Posterior vena cava (tissue), 2 donors: ENCODE measurements around the gene MARCHF2. TPM values are rescaled to one million over a fixed set of nuclear protein-coding genes. Genes with fewer than 3 reads are reported as not detected.
"Not testable (repeated sequence)": the region's sequence is repeated elsewhere in the genome, so short reads cannot be mapped to it uniquely, and the experiment has no call there.

Experiments
- DNase-seq: peaks from one replicate; pipeline ENCODE4 v3.0.0-alpha.2; 2020; ENCODE audit warnings: low spot score
- intact Hi-C, 2 donors: fragments of 100-400 bp; cut with DNase I; formaldehyde crosslinking; loops; one replicate each; pipeline versions ENCODE4 v1.14.1 to v1.14.2; 2022 to 2023
- total RNA-seq, 2 donors: library from RNA; stranded (reverse); fragmentation: NEBNext Ultra II Directional; extraction: Animal tissue kit (Norgen Biotek cat#: 25700); gene quantifications; one replicate each; pipeline ENCODE4 v1.2.1, GENCODE V29; 2021
- donor health status: DM: yes; HTN: yes; CAD: no.
- donor health status: DM: yes; HTN: yes; CAD: no.

Gene MARCHF2
- total RNA-seq, 2 donors from 2014 or later: 50.3 to 57.6 TPM

DNA sequence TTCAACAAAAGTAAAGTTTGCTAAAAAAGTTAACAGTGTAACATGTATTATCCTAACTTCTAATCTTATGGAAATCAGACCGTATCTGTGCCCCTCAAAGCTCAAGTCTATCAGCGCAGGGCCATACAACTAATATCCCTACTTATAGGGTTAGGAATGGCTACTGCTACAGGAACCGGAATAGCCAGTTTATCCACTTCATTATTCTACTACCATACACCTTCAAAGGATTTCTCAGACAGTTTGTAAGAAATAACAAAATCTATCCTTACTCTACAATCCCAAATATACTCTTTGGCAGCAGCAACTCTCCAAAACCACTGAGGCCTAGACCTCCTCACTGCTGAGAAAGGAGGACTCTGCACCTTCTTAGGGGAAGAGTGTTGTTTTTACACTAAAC, 27.5 kb upstream of the MARCHF2 start:
- intact Hi-C loops, DNase-seq: not testable (repeated sequence)

DNA sequence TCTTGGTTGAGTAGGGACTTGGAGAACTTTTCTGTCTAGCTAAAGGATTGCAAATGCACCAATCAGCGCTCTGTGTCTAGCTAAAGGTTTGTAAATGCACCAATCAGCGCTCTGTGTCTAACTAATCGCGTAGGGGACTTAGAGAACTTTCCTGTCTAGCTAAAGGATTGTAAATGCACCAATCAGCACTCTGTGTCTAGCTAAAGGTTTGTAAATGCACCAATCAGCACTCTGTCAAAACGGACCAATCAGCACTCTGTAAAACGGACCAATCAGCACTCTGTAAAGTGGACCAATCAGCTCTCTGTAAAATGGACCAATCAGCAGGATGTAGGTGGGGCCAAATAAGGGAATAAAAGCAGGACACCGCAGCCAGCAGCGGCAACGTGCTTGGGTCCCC, 26.7 kb upstream of the MARCHF2 start:
- not testable (repeated sequence) for DNase-seq

DNA sequence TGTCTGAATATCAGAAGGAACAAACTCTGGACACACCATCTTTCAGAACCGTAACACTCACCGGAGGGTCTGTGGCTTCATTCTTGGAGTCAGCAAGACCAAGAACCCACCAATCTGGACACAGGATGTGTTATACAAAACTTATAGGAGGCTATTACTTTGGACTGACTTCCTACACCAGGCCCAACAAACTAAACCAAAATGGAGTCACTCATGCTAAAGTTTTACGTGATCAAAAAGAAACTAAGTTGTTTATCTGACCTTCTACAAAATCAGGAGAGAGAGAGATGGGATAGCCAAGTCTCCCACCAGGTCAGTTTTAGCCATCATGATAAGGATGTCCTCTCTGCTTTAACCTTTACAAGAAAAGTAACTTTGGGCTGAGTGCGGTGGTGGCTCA, 26.1 kb upstream of the MARCHF2 start:
- no peak for DNase-seq
- intact Hi-C loops: no loop called here

More for the DNA sequence above, 26.7 kb upstream of the MARCHF2 start:
- intact Hi-C loops: not testable (repeated sequence)

DNA sequence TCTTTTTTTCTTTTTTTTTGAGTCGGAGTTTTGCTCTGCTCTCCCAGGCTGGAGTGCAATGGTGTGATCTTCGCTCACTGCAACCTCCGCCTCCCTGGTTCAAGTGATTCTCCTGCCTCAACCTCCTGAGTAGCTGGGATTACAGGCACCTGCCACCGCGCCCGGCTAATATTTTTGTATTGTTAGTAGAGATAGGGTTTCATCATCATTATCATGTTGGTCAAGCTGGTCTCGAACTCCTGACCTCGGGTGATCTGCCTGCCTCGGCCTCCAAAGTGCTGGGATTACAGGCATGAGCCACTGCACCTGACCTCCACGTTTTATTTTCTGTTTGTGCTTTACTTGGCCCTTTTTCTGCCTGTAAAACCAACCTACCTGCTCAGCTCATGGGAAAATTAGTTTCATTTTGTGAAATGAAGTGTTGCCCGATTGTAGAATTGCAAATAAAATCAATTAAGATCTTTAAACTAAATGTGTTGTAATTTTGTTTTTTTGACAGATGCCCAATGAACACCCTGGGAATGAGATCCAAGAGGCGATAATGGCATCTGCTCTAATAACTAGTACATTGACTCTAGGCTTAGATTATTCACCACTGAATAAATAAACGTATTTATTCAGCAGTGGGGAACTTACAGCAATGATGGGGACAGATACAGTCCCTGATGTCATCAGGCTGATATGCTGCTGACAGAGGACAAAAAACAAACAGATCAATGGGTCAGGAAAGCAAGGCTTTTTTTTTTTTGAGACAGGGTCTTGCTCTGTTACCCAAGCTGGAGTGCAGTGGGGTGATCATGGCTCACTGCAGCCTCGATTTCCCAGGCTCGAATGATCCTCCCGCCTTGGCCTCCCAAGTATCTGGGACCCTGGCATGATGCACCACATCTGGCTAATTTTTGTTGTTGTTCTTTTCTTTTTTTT, 25.2 kb upstream of the MARCHF2 start:
- intact Hi-C loops: no loop called here
- peak; percentile 44 for DNase-seq

DNA sequence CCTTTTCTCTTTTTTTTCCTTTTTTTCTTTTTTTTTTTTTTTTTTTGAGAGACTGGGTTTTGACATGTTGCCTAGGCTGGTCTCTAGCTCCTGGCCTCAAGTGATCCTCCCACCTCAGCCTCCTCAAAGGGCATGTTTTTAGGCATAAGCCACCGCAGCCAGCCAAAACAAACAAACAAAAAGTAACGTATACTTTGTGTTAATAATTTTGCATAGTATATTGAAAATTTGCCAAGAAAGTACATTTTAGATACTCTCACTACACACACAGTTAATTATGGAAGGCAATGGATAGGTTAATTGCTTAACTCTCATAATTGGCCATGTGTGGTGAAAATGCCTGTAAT, 24.5 kb upstream of the MARCHF2 start:
- intact Hi-C loops: no loop called here

DNA sequence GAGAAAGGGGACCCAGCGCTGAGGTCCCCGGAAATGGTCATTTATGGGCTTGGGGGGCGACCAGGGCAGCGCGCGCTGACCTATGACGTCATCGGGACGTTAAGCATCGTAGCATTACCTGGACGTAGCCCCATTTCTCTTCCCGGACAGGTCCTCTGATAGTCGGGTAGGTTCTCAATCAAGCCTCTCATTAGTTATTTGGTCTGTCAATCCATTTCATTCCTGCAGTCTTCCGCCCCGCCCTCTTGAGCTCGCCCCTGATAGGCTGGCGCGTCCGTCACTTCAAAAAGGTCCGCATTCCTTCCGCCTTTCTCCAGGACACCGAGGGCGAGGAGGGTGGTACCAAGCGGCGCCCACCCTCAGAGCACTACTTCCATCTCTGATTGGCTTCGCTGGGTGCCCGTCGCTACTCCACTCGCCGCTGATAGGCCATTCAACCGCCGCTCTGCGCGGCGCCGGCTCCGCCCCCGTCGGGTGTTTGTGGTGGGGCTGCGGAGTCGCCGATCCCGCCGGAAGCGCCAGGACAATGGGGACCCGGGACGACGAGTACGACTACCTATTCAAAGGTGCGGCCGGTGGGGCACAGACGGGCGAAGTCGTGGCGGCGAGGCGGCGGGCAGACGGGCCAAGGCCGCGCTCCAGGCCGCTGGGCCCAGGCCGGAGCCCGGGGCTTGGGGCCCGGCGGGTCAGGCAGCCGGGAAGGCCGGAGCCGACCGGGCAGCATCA, 23.1 kb upstream of the MARCHF2 start, which contains the start of gene RAB11B:
RAB11B (plus strand) TSS at position 470 of the 726 bp plus-strand sequence; CDS start at position 527, 57 bp downstream.
- peak; percentile 100 for DNase-seq
- intact Hi-C loops: no loop called here

More for the DNA sequence above, 24.5 kb upstream of the MARCHF2 start:
- peak; percentile 14 for DNase-seq

DNA sequence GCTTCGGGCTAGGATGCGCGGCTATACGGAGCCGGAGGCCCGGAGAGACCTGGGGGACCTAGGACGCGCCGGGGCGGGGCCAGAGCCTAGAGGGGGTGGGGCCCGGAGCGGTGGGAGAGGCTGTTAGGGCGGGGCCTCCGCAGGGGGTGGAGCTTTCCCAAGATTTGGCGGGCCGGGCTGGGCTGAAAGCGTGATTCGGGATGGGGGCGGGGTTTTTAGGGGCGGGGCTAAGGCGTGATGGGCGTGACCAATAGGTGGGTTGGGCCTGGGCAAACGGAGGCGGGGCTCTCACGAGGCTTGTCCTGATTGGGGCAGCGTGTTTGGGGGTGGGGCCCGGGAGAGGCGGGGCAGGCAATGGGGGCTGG, 22.5 kb upstream of the MARCHF2 start:
- intact Hi-C loops: no loop called here
- DNase-seq: peak; percentile 99

DNA sequence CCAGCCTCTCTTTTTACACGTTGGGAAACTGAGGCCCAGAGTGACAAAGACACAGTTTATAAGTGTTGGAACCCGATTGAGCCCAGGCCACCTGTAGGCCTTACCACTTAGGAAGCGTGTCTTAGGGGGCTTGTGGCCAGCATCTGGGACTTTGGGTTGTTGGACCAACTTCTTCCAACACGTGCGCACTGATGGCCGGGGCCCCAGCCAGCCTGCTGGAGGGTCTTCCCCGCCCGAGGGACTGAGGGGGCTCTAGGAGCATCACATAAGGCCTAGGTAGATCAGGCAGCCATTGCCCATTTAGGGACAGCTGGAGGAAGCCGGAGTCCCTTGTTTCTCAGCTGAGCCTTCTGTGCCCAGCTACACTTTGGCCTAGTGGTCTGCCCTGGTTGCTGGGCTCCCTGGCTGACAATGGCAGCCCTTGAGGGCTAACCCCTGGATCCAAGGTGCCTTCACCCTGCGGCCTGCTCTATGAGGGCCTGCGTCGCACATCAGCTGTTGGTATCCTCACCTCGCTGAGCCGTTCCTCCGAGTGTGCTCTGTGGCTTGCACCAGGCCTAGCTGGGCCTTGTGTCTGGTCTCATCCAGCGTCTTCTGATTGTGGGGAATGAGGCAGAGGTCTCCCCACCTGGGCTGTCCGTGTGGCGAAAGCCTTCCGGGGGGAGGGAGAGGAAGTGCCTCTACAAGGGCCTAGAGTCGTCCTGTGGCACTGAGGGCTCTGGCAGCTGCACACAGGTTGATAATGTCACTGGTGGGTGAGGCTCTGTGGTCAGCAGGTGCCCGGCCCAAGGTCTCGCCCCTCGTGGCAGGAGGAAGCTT, 21.7 kb upstream of the MARCHF2 start:
- DNase-seq: peak; percentile 77
- intact Hi-C loops: no loop called here

DNA sequence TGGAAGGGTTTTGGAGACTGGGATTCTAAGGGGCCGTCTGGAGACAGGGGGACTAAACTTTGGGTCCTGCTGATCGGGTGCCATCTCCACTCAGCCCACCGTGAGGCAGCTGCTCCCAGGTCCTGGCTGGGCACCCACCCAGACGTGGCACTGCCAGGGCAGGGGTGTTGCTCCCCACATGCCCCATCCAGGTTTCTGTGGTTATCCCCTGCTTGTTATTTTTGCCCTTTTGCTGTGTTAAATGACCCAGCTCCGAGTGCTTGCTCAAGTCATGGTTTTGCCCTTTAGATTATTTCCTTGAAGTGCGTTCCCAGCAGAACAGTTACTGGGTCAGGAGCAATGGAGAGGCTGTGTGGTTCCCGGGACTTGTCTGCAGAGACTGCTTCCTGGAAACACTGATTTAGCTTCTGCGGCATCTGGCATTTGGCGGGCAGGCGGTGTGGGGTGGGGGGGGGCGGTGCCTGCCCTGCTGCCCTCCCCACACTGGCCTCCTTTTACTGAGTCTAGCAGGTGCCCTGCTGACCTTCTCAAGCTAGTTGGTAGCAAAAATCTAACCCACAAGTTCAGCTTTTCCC, 21.0 kb upstream of the MARCHF2 start:
- peak; percentile 82 for DNase-seq
- intact Hi-C loops: no loop called here

DNA sequence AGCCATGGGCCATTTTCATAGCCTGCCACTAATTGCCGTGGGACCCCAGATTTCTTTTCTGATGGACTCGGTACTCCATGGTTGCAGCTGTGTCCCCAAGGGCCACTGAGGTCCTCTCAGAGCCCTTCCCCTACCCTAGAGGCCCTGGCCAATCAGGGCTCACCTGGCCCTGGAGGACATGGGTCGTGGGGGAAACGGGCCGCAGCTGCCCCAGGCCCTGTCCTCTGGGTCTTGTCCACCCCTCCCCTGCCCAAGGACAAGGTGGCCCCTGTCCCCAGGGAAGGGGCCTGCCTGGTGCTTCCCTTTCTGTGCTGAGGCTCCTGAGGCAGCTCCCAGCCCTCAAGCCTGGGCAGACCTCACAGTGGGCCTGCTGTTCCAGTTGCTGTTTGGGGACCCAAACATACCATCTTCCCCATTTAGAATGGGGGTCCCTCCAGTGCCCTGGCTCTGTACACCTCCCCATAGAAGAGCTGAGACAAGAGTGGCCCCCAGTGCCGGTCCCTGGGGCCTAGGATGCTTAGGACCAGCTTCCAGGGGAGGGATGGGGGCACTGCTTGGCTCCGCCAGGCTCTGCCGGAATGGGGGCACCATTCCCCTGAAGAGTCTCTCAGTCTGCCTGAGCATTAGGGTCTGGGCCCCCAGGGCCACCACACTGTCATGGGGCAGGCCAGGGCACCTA, 19.8 kb upstream of the MARCHF2 start:
- intact Hi-C loops: no loop called here
- DNase-seq: peak; percentile 63

DNA sequence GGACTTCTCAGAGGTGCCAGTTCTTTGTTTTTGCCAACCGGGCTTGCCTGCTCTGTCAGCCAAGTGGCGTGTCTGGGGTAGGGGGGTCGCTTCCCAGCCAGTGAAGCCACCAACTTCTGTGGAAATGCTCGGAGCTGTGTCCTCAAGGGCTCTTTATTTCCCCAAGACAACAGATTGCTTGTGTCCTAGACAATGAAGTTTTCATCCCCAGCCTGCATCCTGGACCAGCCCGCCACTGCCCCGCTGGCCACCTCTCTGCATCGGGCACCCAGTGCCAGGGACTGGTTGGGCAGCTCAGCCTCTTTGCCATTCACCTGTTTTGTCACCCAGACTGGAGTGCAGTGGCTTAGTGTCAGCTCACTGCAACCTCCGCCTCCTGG, 19.2 kb upstream of the MARCHF2 start:
- intact Hi-C loops: no loop called here
- peak; percentile 58 for DNase-seq

DNA sequence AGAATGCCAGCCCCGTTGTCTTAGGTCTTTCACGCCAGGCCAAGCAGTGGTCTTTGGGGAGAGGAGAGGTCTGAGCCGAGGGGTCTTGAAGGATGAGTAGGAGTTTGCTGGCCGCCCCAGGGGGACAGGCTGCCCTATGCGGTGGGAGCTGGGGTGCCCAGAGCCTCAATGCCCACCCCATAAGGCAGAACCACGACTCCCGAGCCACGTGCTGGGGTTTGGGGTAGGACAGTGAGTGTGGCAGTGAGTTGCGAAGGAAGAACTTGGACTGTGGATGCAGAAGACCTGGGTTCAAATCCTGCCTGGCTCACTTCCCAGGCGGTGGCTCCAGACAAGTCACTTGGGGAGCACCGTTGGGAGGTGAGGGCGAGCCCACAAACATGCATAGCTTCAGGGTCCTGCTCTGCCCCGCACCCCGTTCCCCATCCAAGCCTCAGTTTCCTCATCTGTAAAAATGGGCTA, 17.5 kb upstream of the MARCHF2 start:
- DNase-seq: peak; percentile 58
- intact Hi-C loops: loop anchor here (2.0 to 5.0 kb wide), 2 partner anchors 41 to 43 kb away; no protein-coding TSS in a partner anchor

DNA sequence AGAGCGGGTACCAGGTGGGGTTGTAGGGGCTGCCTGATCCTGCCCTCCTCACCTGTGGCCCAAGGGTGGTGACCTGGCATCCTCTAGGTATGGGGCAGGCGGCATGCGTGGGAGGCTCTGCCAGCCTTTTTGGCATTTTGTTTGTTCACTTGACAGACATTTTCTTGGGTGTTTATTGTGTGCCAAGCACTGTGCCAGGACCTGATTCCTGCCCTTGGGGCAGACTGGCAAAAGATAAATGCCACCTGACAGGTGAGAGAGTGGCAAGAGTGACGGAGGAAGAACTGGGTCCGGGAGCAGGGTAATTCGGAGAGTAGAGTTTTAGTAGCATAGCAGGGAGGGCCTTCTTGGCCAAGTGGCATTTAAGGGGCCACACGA, 16.9 kb upstream of the MARCHF2 start:
- peak; percentile 32 for DNase-seq
- intact Hi-C loops: loop anchor here (2.0 to 5.0 kb wide), 2 partner anchors 41 to 44 kb away; no protein-coding TSS in a partner anchor

DNA sequence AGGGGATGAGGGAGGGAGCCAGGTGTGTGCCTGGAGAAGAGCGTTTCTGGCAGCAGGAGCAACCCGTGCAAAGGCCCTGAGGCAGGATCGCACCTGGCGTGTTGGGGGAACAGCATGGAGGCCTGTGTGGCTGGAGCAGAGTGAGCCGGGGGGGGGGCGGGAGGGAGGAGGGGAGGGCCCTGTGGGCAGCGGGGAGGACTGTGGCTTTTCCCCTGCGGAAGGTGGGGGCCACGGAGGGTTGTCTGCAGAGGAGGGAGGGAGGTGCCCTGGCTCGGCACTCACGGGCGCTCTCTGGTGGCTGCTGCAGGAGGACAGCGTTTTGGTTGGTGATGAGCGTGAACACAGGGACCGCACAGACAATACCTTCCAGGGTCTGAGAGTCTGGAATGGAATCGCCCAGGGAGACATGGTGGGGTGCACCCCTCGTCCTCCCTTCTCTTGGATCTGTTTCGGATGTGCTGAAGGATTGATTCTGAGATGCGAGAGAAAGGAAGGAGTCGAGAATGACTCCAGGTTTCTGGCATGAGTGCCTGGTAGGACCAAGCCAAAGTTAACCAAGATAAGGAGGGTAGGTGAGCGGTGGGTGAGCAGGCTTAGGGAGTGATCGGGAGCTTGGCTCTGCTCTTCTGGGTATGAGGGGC, 16.4 kb upstream of the MARCHF2 start:
- intact Hi-C loops: loop anchor here (2.0 to 5.0 kb wide), 2 partner anchors 42 to 44 kb away; no protein-coding TSS in a partner anchor
- peak; percentile 88 for DNase-seq

DNA sequence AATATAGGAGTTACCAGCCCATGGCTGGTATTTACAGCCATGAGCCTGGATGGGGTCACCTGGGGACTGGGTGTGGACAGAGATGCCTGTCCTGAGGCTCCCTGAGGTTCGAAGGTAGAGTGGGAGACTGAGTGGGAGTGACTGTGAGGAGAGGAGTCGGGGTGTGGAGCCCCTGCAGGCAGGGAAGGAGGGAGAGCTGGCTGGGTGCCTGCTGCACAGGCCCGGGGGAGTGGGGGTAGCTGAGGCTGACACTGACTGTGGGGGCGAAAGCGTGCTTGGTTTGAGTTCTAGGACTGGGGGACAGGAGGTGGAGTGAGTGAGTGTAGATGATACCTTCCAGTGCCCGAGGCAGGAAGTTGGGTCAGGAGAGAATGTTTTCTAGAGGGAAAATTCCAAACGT, 15.8 kb upstream of the MARCHF2 start:
- DNase-seq: peak; percentile 54
- intact Hi-C loops: loop anchor here (2.0 to 5.0 kb wide), 2 partner anchors 42 to 45 kb away; no protein-coding TSS in a partner anchor

DNA sequence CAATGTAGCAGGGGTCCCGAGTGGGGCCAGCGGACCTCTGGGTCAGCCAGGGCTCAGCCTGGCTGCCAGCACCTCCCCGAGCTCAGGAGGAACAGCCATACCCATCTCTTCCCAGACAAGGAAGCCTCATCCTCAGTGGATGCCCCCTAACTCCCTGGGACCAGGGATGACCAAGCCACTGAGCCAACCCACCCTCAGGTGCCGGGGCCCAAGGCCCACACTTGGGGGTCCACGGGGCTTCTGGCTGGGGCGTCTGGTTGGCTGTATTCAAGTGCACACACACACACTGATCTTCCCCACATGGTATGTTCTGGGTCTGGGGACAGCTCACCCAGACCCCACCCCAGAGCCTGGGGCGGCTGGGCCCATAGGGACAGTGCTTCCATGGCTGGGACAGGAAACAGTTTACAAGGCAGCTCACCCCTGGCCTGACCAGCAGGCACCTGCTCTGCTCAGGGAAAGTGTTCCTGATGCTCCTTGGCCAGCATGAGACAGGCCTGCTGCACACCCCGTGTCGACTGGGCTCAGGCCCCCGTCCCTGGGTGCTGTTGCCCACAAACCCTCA, 15.3 kb upstream of the MARCHF2 start:
- DNase-seq: peak; percentile 74
- intact Hi-C loops: loop anchor here (2.0 to 5.0 kb wide), 2 partner anchors 43 to 46 kb away; no protein-coding TSS in a partner anchor

DNA sequence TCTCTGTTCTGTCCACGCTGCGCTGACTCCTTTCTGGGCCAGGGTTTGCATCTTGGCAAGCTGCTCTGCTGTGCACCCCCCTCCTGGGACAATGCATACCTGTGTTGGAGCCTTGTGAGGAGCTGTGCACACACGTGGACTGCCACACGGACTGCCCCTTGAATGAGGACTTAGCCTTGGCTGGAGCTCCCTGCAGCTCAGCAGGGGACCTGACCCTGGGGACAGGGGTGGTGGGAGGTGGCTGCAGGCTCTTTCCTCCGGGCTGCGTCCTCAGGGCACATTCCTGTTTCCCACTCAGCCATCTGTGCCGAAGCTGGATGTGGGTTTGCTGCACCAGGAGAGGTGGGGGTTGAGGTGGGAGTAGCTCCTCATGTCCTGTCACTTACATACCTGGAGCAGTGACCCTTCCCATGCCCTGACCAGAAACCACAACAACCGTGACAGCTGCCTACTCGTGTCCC, 14.8 kb upstream of the MARCHF2 start:
- no peak for DNase-seq
- intact Hi-C loops: loop anchor here in 1 of 2 donors (5.0 kb wide), 1 partner anchor 46 kb away; no protein-coding TSS in a partner anchor
